Muscle of leg (tissue), 11 donors: ENCODE data around the gene KCTD11. TPM values are rescaled to one million over a fixed set of nuclear protein-coding genes. Genes with fewer than 3 reads are reported as not detected.
"Not testable (repeated sequence)": the region's sequence is repeated elsewhere in the genome, so short reads cannot be mapped to it uniquely, and the experiment has no call there.

Experiments
- DNase-seq: peaks from one replicate; pipeline ENCODE4 v3.0.0; 2013
- H3K27ac ChIP-seq: one replicate; pipeline ENCODE4 v1.5.1; 2013; ENCODE audit warnings: mild to moderate bottlenecking, low read length, control low read depth
- H3K27me3 ChIP-seq: one replicate; pipeline ENCODE4 v1.6.1; 2013; ENCODE audit warnings: low read length; ENCODE audit not compliant: control insufficient read depth, insufficient read depth
- H3K36me3 ChIP-seq: one replicate; pipeline ENCODE4 v1.6.1; 2013; ENCODE audit warnings: low read length; ENCODE audit not compliant: control insufficient read depth, insufficient read depth
- H3K4me1 ChIP-seq: one replicate; pipeline ENCODE4 v1.6.1; 2013; ENCODE audit warnings: low read length; ENCODE audit not compliant: control insufficient read depth, insufficient read depth
- H3K4me3 ChIP-seq: one replicate; pipeline ENCODE4 v1.5.1; 2013; ENCODE audit warnings: low read length, control low read depth
- H3K9me3 ChIP-seq: replicated peaks from 2 replicates; pipeline ENCODE4 v1.6.1; 2013; ENCODE audit warnings: low read depth, low read length; ENCODE audit not compliant: control insufficient read depth
- WGBS: methylation state at CpG from one replicate; pipeline ENCODE4 v1.1.5; 2013; ENCODE audit warnings: missing lambda C conversion rate; ENCODE audit not compliant: insufficient coverage; 5-methylcytosine and 5-hydroxymethylcytosine counted together
- polyA plus RNA-seq, 8 donors: library from polyadenylated mRNA; unstranded; fragments of 120-200 nt; gene quantifications; one replicate each; pipeline versions ENCODE4 v1.2.1 to v1.2.3, GENCODE V29; 2013; ENCODE audit warnings: inconsistent platforms in 1 of 8, low replicate concordance in 1 of 8; ENCODE audit not compliant: insufficient read length in 8 of 8, insufficient read depth in 1 of 8
- total RNA-seq: library from RNA; stranded (reverse); fragments of 120-200 nt; gene quantifications from one replicate; pipeline ENCODE4 v1.2.4, GENCODE V29; 2013

KCTD11 gene
- total and polyA plus RNA-seq, 9 donors = 4.7 to 10.5 (median 7.8) TPM

- no peaks in the 10 kb centered on the region for H3K9me3 ChIP-seq
- peaks cover 24% of the 10 kb centered on the region for H3K36me3 ChIP-seq
- peak; percentile 96 for DNase-seq
- peaks cover 5% of the 10 kb centered on the region for H3K27me3 ChIP-seq
- WGBS = under 1% methylated on average over 28 of the region's 34 CpGs
- peak overlapping the region; percentile 100 for H3K27ac ChIP-seq
- H3K4me1 ChIP-seq = peaks cover 20% of the 10 kb centered on the region
- H3K4me3 ChIP-seq = peak overlapping the region; percentile 96
Measured at GRCh38 chr17:7329997-7330637, 21.8 kb upstream of the KCTD11 start.

GRCh38 chr17:7330638-7331015, 21.3 kb upstream of the KCTD11 start:
- no peaks in the 10 kb centered on the region for H3K9me3 ChIP-seq
- WGBS = 64% methylated on average over 9 of the region's 13 CpGs
- H3K27ac ChIP-seq = peak overlapping the region; percentile 100
- peaks cover 19% of the 10 kb centered on the region for H3K36me3 ChIP-seq
- peak; percentile 33 for DNase-seq
- H3K4me1 ChIP-seq = peaks cover 23% of the 10 kb centered on the region
- peak overlapping the region; percentile 96 for H3K4me3 ChIP-seq
- H3K27me3 ChIP-seq = peaks cover 8% of the 10 kb centered on the region

- H3K4me1 ChIP-seq = peaks cover 26% of the 10 kb centered on the region
- 32% methylated on average over 5 of the region's 7 CpGs for WGBS
Measured at GRCh38 chr17:7332111-7332510, 19.9 kb upstream of the KCTD11 start.

GRCh38 chr17:7332600-7333069, 19.3 kb upstream of the KCTD11 start:
- not testable (repeated sequence) for H3K27ac ChIP-seq, H3K36me3 ChIP-seq, H3K9me3 ChIP-seq, H3K4me3 ChIP-seq, DNase-seq
- WGBS = 47% methylated on average over 6 of the region's 14 CpGs
- peaks cover 19% of the 10 kb centered on the region for H3K27me3 ChIP-seq
- H3K4me1 ChIP-seq = peaks cover 26% of the 10 kb centered on the region

More at GRCh38 chr17:7332111-7332510, 19.9 kb upstream of the KCTD11 start:
- H3K9me3 ChIP-seq = no peaks in the 10 kb centered on the region
- peaks cover 4% of the 10 kb centered on the region for H3K36me3 ChIP-seq
- H3K27me3 ChIP-seq = peaks cover 17% of the 10 kb centered on the region
- H3K4me3 ChIP-seq = no peak overlapping the region
- no peak for DNase-seq
- no peak overlapping the region for H3K27ac ChIP-seq

GRCh38 chr17:7334938-7335538, 16.9 kb upstream of the KCTD11 start:
- Histone ChIP-seq H3K4me3 (no peak overlapping the region), H3K9me3 (no peaks in the 10 kb centered on the region), H3K27me3 (peaks cover 20% of the 10 kb centered on the region), H3K36me3 (no peaks in the 10 kb centered on the region), H3K4me1 (peaks cover 18% of the 10 kb centered on the region), H3K27ac (no peak overlapping the region)
- 92% methylated on average over 2 of the region's 3 CpGs for whole genome bisulfite sequencing
- no peak for DNase-seq

GRCh38 chr17:7335765-7336164, 16.2 kb upstream of the KCTD11 start:
- DNase-seq, H3K36me3 ChIP-seq, H3K27ac ChIP-seq, H3K4me3 ChIP-seq, H3K9me3 ChIP-seq: not testable (repeated sequence)
- Histone ChIP-seq H3K27me3 (peaks cover 21% of the 10 kb centered on the region), H3K4me1 (peaks cover 12% of the 10 kb centered on the region)
- WGBS = 72% methylated on average over 9 of the region's 13 CpGs

- Histone ChIP-seq H3K4me3 (no peak within 1 kb of the TSS), H3K36me3 (no peaks in the 10 kb centered on the region), H3K4me1 (peaks cover 11% of the 10 kb centered on the region), H3K9me3 (no peaks in the 10 kb centered on the region), H3K27me3 (peaks cover 27% of the 10 kb centered on the region), H3K27ac (no peak within 1 kb of the TSS)
- no peak for DNase-seq
- WGBS = 27% methylated on average over 6 of the region's 17 CpGs
Measured at GRCh38 chr17:7336240-7337175, 15.5 kb upstream of the KCTD11 start, which contains the start of gene ACAP1. Gene ACAP1, plus strand, starts transcription at chr17:7336529. Its CDS starts 206 bp downstream, at chr17:7336735.

GRCh38 chr17:7337600-7337999, 14.4 kb upstream of the KCTD11 start:
- not testable (repeated sequence) for H3K9me3 ChIP-seq, H3K4me3 ChIP-seq, DNase-seq, H3K27ac ChIP-seq, H3K36me3 ChIP-seq
- 77% methylated on average over 6 of the region's 7 CpGs for WGBS
- H3K4me1 ChIP-seq = peaks cover 11% of the 10 kb centered on the region
- H3K27me3 ChIP-seq = peaks cover 30% of the 10 kb centered on the region

GRCh38 chr17:7340179-7340578, 11.8 kb upstream of the KCTD11 start:
- DNase-seq = peak; percentile 16
- Histone ChIP-seq H3K27ac (no peak overlapping the region), H3K27me3 (peaks cover 36% of the 10 kb centered on the region), H3K36me3 (no peaks in the 10 kb centered on the region), H3K4me1 (peaks cover 5% of the 10 kb centered on the region), H3K4me3 (no peak overlapping the region), H3K9me3 (no peaks in the 10 kb centered on the region)
- 83% methylated on average over 1 of the region's 2 CpGs for WGBS

- Histone ChIP-seq H3K4me1 (peaks cover under 1% of the 10 kb centered on the region), H3K36me3 (no peaks in the 10 kb centered on the region), H3K4me3 (no peak overlapping the region), H3K27ac (no peak overlapping the region), H3K9me3 (no peaks in the 10 kb centered on the region), H3K27me3 (peaks cover 28% of the 10 kb centered on the region)
- peak; percentile 7 for DNase-seq
- 85% methylated on average over 6 of the region's 13 CpGs for WGBS
Measured at GRCh38 chr17:7341842-7342241, 10.1 kb upstream of the KCTD11 start.
